HFFc6 (cell line): Measurements from ENCODE around the gene ACSBG1. TPM values are rescaled to one million over a fixed set of nuclear protein-coding genes. Genes with fewer than 3 reads are reported as not detected.

Experiments
- DNase-seq: peaks from one replicate; pipeline ENCODE4 v3.0.0-alpha.2; 2018
- H3K27ac Mint-ChIP-seq: 2 replicates; pipeline ENCODE4 v1.8.0; 2020; ENCODE audit warnings: mild to moderate bottlenecking, mixed read lengths
- H3K27me3 Mint-ChIP-seq: 2 replicates; pipeline ENCODE4 v1.8.0; 2021; ENCODE audit warnings: mild to moderate bottlenecking, moderate library complexity, mixed read lengths; ENCODE audit not compliant: insufficient read depth
- H3K36me3 Mint-ChIP-seq: 2 replicates; pipeline ENCODE4 v1.8.0; 2021; ENCODE audit warnings: low read depth, mixed read lengths
- H3K4me1 Mint-ChIP-seq: 2 replicates; pipeline ENCODE4 v1.8.0; 2020; ENCODE audit warnings: low read depth, mixed read lengths
- H3K4me3 Mint-ChIP-seq: 2 replicates; pipeline ENCODE4 v1.8.0; 2020; ENCODE audit warnings: mild to moderate bottlenecking, moderate library complexity, mixed read lengths
- H3K9me3 Mint-ChIP-seq: 2 replicates; pipeline ENCODE4 v1.8.0; 2020; ENCODE audit warnings: mild to moderate bottlenecking, mixed read lengths
- CTCF ChIP-seq: fragments of 200-600 bp; sonication (generic); IDR thresholded peaks from 2 replicates; pipeline ENCODE4 v1.5.0; 2021; ENCODE audit warnings: antibody characterized with exemption, mild to moderate bottlenecking
- total RNA-seq, 6 experiments: library from RNA; stranded (reverse); fragmentation: NEBNext Ultra II Directional; extraction: Animal tissue kit (Norgen Biotek cat#: 25700); gene quantifications; 2 replicates in 1 of 6; 3 replicates in 5 of 6; pipeline ENCODE4 v1.2.3, GENCODE V29; 2021

ACSBG1 gene
- total RNA-seq, 6 experiments from 2014 or later: not detected

GRCh38 chr15:78182821-78183220 is 51.5 kb downstream of the ACSBG1 start:
- Mint-ChIP-seq H3K36me3 (no peaks in the 10 kb centered on the region), H3K4me3 (no peak overlapping the region), H3K27me3 (peaks cover 16% of the 10 kb centered on the region), H3K9me3 (peaks cover 4% of the 10 kb centered on the region; the same call in 1 of the 2 replicates), H3K27ac (no peak overlapping the region), H3K4me1 (no peaks in the 10 kb centered on the region)
- no peak for DNase-seq
- TF ChIP-seq CTCF: no peak

DNA sequence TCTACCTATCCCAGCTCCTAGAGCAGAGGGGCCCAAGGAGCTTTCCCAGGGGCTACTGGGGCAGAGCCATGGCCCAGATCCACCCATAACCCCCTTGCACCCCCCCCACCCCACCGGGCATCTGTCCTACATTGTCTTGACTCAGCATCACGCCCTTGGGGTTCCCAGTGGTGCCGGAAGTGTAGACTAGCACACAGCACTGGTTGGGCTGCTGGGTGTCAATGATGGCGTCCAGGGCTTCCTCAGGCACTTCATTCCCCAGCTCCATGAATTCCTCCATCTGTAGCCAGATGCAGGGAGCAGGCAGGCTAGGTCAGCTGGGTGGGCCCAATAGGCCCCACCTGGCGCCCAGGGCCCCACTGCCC is 52.0 kb downstream of the ACSBG1 start:
- DNase-seq: no peak
- TF ChIP-seq CTCF: no peak
- H3K27me3 Mint-ChIP-seq: peaks cover 16% of the 10 kb centered on the region
- peaks cover 4% of the 10 kb centered on the region; the same call in 1 of the 2 replicates for H3K9me3 Mint-ChIP-seq
- no peaks in the 10 kb centered on the region for H3K4me1 Mint-ChIP-seq
- H3K27ac Mint-ChIP-seq: no peak overlapping the region
- H3K36me3 Mint-ChIP-seq: no peaks in the 10 kb centered on the region
- no peak overlapping the region for H3K4me3 Mint-ChIP-seq

DNA sequence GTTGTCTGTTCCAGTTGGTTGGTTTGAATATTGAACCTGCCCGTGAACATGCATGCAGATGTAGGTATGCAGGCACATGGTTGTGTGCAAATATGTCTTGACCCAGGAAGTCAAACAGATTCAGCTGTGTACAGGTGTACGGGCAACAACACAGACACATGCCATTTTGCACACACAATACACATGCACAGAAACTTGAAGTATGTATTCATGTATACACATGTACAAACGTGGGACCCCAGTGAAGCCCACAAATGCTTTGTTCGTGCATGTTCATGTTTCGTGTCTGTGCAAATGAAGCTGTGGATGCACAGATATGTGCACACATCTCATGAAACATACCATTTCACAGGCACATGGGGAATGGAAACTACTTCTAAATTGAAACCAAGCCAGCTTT is 54.5 kb downstream of the ACSBG1 start:
- Mint-ChIP-seq H3K27ac (no peak overlapping the region), H3K4me1 (no peaks in the 10 kb centered on the region), H3K4me3 (no peak overlapping the region), H3K9me3 (no peaks in the 10 kb centered on the region), H3K27me3 (peaks cover 10% of the 10 kb centered on the region), H3K36me3 (no peaks in the 10 kb centered on the region)
- TF ChIP-seq CTCF: no peak
- no peak for DNase-seq

DNA sequence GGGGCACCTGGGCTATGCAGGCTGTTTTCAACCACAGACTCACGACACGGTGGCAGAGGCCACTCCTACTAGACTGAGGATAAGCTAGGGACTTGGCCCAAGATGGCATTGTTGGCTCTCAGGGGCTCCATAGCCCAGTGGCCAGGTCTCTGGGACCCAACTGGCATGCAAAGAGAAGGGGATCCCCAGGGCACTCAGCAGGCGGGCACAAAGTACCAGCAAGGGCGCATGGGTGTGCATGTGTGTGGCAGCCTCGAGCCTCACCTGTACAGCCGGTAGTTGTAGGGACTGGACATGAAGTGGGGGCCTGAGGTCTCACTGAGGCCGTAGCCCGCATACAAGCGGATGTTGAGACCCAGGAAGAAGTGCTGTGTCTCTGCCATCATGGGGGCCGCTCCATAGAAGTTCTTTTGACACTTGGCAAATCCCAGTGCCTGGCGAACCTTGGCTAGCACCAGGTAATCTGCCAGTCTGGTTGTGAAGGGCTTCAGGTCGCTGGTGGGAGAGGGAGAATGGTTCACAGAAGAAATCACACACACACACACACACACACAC is 55.0 kb downstream of the ACSBG1 start:
- Mint-ChIP-seq H3K27me3 (peaks cover 5% of the 10 kb centered on the region), H3K9me3 (no peaks in the 10 kb centered on the region), H3K27ac (no peak overlapping the region), H3K36me3 (no peaks in the 10 kb centered on the region), H3K4me1 (no peaks in the 10 kb centered on the region), H3K4me3 (no peak overlapping the region)
- no peak for TF ChIP-seq CTCF
- DNase-seq: no peak

DNA sequence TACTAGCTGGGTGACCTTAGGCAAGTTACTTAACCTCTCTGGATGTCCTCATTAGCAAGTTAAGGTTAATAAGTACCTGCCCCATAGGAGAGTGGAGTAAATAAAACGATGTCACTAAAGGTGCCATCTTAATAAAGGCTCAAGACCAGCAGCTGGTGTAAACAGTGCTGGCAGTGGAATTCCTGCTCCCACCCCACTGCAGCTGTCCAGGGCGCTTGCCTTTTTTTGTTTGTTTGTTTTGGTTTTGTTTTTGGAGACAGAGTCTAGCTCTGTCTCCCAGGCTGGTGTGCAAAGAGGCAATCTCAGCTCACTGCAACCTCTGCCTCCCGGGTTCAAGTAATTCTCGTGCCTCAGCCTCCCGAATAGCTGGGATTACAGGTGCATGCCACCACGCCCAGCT is 56.3 kb downstream of the ACSBG1 start:
- no peaks in the 10 kb centered on the region for H3K9me3 Mint-ChIP-seq
- H3K4me3 Mint-ChIP-seq: no peak overlapping the region
- no peaks in the 10 kb centered on the region for H3K36me3 Mint-ChIP-seq
- peaks cover 2% of the 10 kb centered on the region for H3K27me3 Mint-ChIP-seq
- no peak for DNase-seq
- no peak for TF ChIP-seq CTCF
- H3K27ac Mint-ChIP-seq: no peak overlapping the region
- H3K4me1 Mint-ChIP-seq: no peaks in the 10 kb centered on the region

GRCh38 chr15:78177447-78177873 is 56.9 kb downstream of the ACSBG1 start:
- H3K4me1 Mint-ChIP-seq: no peaks in the 10 kb centered on the region

More at GRCh38 chr15:78177447-78177873, 56.9 kb downstream of the ACSBG1 start:
- DNase-seq: no peak
- TF ChIP-seq CTCF: peak; percentile 81
- H3K27ac Mint-ChIP-seq: no peak overlapping the region
- no peaks in the 10 kb centered on the region; the same call in none of the 2 replicates for H3K27me3 Mint-ChIP-seq
- H3K36me3 Mint-ChIP-seq: no peaks in the 10 kb centered on the region
- H3K4me3 Mint-ChIP-seq: no peak overlapping the region
- no peaks in the 10 kb centered on the region for H3K9me3 Mint-ChIP-seq
